ENCODE results near the gene MAGI3.

GRCh38 chr1:113429461-113430153 is 39.3 kb downstream of the MAGI3 start:
- TF ChIP-seq GATA3 (IDR thresholded peaks at IDR 0.05; ENCODE audit: low read depth, low read length) (no peak), GATA2 (IDR thresholded peaks at IDR 0.05; ENCODE audit: low read depth, low read length) (no peak)
